Skin epidermis (tissue), 12 donors: ENCODE data around the gene CTNND1.
"Not testable (repeated sequence)": the region's sequence is repeated elsewhere in the genome, so short reads cannot be mapped to it uniquely, and the experiment has no call there.

Experiments
- H3K27ac ChIP-seq, 21 experiments: fragments of 200-600 bp; sonication (generic) in 11 of 21; one replicate each; pipeline ENCODE4 v1.5.0; 2020; ENCODE audit warnings: mild to moderate bottlenecking in 3 of 21, inconsistent platforms in 2 of 21, moderate library complexity in 2 of 21
- H3K4me3 ChIP-seq, 7 experiments: fragments of 200-600 bp; sonication (generic) in 2 of 7; one replicate each; pipeline ENCODE4 v1.5.0; 2020; ENCODE audit warnings: inconsistent platforms in 2 of 7, mild to moderate bottlenecking in 2 of 7, moderate library complexity in 1 of 7

The CTNND1 gene

GRCh38 chr11:57823859-57824258, 62.3 kb downstream of the CTNND1 start:
- Histone ChIP-seq H3K27ac (no peak overlapping the region), H3K4me3 (no peak overlapping the region)

- H3K4me3 ChIP-seq: no peak overlapping the region
Observed at GRCh38 chr11:57834852-57835251, 73.2 kb downstream of the CTNND1 start.

GRCh38 chr11:57838609-57839008, 77.0 kb downstream of the CTNND1 start:
- H3K4me3 ChIP-seq, H3K27ac ChIP-seq: not testable (repeated sequence)

More at GRCh38 chr11:57834852-57835251, 73.2 kb downstream of the CTNND1 start:
- H3K27ac ChIP-seq: no peak overlapping the region

GRCh38 chr11:57842873-57843272, 81.3 kb downstream of the CTNND1 start:
- H3K4me3 ChIP-seq: no peak overlapping the region
- H3K27ac ChIP-seq: no peak overlapping the region

- H3K4me3 ChIP-seq: no peak overlapping the region
Observed at GRCh38 chr11:57867966-57868365, 106.4 kb downstream of the CTNND1 start.

GRCh38 chr11:57868491-57868890, 106.9 kb downstream of the CTNND1 start:
- no peak overlapping the region for H3K4me3 ChIP-seq

More at GRCh38 chr11:57867966-57868365, 106.4 kb downstream of the CTNND1 start:
- no peak overlapping the region for H3K27ac ChIP-seq

More at GRCh38 chr11:57868491-57868890, 106.9 kb downstream of the CTNND1 start:
- no peak overlapping the region for H3K27ac ChIP-seq
